Endothelial cell (in vitro differentiated cells): Measurements from ENCODE around the gene DDX24. TPM values are rescaled to one million over a fixed set of nuclear protein-coding genes. Genes with fewer than 3 reads are reported as not detected.

ENCODE experiments used
- DNase-seq: peaks from one replicate; pipeline ENCODE4 v3.0.0; 2021; ENCODE audit warnings: low spot score
- H3K27ac Mint-ChIP-seq: one replicate; pipeline ENCODE4 v1.8.0; 2021; ENCODE audit warnings: mixed read lengths, inconsistent platforms; ENCODE audit not compliant: unreplicated experiment
- H3K27me3 Mint-ChIP-seq: one replicate; pipeline ENCODE4 v1.8.0; 2021; ENCODE audit warnings: mild to moderate bottlenecking, moderate library complexity, mixed read lengths, inconsistent platforms; ENCODE audit not compliant: unreplicated experiment
- H3K36me3 Mint-ChIP-seq: one replicate; pipeline ENCODE4 v1.8.0; 2021; ENCODE audit warnings: mild to moderate bottlenecking, low read depth, mixed read lengths, inconsistent platforms; ENCODE audit not compliant: unreplicated experiment
- H3K4me1 Mint-ChIP-seq: one replicate; pipeline ENCODE4 v1.8.0; 2021; ENCODE audit warnings: mild to moderate bottlenecking, mixed read lengths, inconsistent platforms; ENCODE audit not compliant: unreplicated experiment
- H3K4me3 Mint-ChIP-seq: one replicate; pipeline ENCODE4 v1.8.0; 2021; ENCODE audit warnings: mild to moderate bottlenecking, mixed read lengths, inconsistent platforms; ENCODE audit not compliant: unreplicated experiment
- H3K9me3 Mint-ChIP-seq: one replicate; pipeline ENCODE4 v1.8.0; 2021; ENCODE audit warnings: mixed read lengths, inconsistent platforms; ENCODE audit not compliant: unreplicated experiment
- CTCF ChIP-seq: fragments of 200-600 bp; sonication (generic); IDR thresholded peaks from one replicate; pipeline ENCODE4 v1.5.0; 2021; ENCODE audit warnings: antibody characterized with exemption; ENCODE audit not compliant: unreplicated experiment
- long read RNA-seq: library from polyadenylated mRNA; unstranded; transcript quantifications from one replicate; pipeline ENCODE4 v2.0.0, GENCODE V29; 2020; ENCODE audit not compliant: unreplicated experiment
- total RNA-seq: library from RNA; stranded (reverse); fragmentation: NEBNext Ultra II Directional; extraction: Animal tissue kit (Norgen Biotek cat#: 25700); gene quantifications from one replicate; pipeline ENCODE4 v1.2.1, GENCODE V29; 2021; ENCODE audit not compliant: unreplicated experiment

The DDX24 gene, protein sequence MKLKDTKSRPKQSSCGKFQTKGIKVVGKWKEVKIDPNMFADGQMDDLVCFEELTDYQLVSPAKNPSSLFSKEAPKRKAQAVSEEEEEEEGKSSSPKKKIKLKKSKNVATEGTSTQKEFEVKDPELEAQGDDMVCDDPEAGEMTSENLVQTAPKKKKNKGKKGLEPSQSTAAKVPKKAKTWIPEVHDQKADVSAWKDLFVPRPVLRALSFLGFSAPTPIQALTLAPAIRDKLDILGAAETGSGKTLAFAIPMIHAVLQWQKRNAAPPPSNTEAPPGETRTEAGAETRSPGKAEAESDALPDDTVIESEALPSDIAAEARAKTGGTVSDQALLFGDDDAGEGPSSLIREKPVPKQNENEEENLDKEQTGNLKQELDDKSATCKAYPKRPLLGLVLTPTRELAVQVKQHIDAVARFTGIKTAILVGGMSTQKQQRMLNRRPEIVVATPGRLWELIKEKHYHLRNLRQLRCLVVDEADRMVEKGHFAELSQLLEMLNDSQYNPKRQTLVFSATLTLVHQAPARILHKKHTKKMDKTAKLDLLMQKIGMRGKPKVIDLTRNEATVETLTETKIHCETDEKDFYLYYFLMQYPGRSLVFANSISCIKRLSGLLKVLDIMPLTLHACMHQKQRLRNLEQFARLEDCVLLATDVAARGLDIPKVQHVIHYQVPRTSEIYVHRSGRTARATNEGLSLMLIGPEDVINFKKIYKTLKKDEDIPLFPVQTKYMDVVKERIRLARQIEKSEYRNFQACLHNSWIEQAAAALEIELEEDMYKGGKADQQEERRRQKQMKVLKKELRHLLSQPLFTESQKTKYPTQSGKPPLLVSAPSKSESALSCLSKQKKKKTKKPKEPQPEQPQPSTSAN
- total RNA-seq: 89.6 TPM
- long read RNA-seq, full-length matches to known transcripts: 28 of 30 reads
- long read RNA-seq, partial matches to known transcripts: 2 of 30 reads
- long read RNA-seq, other reads (novel, unspliced or antisense): 0 of 30 reads

DNA sequence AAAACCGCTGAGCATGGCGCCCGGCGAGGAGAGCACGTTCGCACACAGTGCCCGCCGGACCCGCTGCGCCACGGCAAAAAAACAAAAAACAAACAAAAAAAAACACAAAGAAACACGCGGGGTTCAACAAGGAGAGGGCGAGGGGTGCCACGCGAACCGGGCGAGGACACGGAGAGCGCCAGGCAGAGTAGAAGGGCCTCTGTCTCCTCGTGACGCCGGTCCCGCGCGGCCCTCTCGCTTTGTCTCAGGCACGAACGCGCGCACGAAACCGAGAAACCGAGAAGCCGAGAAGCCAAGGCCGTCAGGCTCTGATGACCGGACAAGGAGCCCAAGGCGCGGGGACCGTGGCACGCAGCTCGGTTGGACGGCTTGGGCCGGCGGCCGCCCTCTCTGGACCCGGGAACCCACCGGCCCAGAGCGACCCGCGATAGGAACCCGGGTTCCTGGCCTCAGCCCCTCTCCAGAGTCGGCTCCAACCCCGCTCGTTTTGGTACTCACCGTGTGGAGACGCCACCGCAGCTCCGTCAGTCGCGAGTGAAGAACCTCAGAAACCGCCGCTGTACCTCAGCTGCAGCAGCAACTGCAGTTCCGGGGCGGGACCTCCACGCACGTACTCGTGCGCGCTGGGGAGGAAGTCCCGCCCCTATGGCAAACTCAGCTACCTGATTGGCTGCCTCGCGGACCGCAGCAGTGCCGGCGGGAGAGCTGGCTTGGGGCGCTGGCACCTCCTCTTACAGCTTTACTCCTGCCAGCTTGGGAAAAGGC lies at the start of gene DDX24, which contains the start of gene IFI27L1:
Gene DDX24, minus strand, starts transcription at position 582 of the 765 bp plus-strand sequence. CDS start 1,460 bp downstream, outside the sequence.
Gene IFI27L1, plus strand, starts transcription at position 690 of the 765 bp plus-strand sequence. CDS start 15,628 bp downstream, outside the sequence.
- DNase-seq: peak; percentile 94
- Mint-ChIP-seq H3K36me3 (peaks cover 11% of the 10 kb centered on the region), H3K9me3 (no peaks in the 10 kb centered on the region), H3K4me3 (peak within 1 kb of the TSS; percentile 100), H3K27me3 (peaks cover 5% of the 10 kb centered on the region), H3K4me1 (peaks cover 33% of the 10 kb centered on the region), H3K27ac (peak within 1 kb of the TSS; percentile 82)
- TF ChIP-seq CTCF: no peak

- no peak for DNase-seq
- Mint-ChIP-seq H3K27me3 (peaks cover 3% of the 10 kb centered on the region), H3K4me3 (peak overlapping the region; percentile 93), H3K9me3 (no peaks in the 10 kb centered on the region), H3K36me3 (no peaks in the 10 kb centered on the region), H3K27ac (peak overlapping the region; percentile 46), H3K4me1 (peaks cover 8% of the 10 kb centered on the region)
- TF ChIP-seq CTCF: no peak
Observed at GRCh38 chr14:94129758-94130414, 48.9 kb upstream of the DDX24 start.

GRCh38 chr14:94129111-94129757 lies 48.2 kb upstream of the DDX24 start, which contains the start of gene IFI27L2:
Gene IFI27L2 (minus strand): TSS chr14:94129604. CDS start chr14:94129564, 40 bp downstream.
- peaks cover 8% of the 10 kb centered on the region for H3K4me1 Mint-ChIP-seq
- H3K27me3 Mint-ChIP-seq: peaks cover 3% of the 10 kb centered on the region
- no peaks in the 10 kb centered on the region for H3K36me3 Mint-ChIP-seq
- no peak for TF ChIP-seq CTCF
- peak within 1 kb of the TSS; percentile 46 for H3K27ac Mint-ChIP-seq
- peak; percentile 44 for DNase-seq
- H3K4me3 Mint-ChIP-seq: peak within 1 kb of the TSS; percentile 93
- H3K9me3 Mint-ChIP-seq: no peaks in the 10 kb centered on the region

- Mint-ChIP-seq H3K27me3 (peaks cover 3% of the 10 kb centered on the region), H3K4me3 (peak overlapping the region; percentile 93), H3K4me1 (peaks cover 8% of the 10 kb centered on the region), H3K27ac (no peak overlapping the region), H3K9me3 (no peaks in the 10 kb centered on the region), H3K36me3 (no peaks in the 10 kb centered on the region)
- no peak for DNase-seq
- no peak for TF ChIP-seq CTCF
Observed at GRCh38 chr14:94128216-94128839, 47.3 kb upstream of the DDX24 start.
